OCI-LY1 (cell line): ENCODE measurements around the gene GALNTL6.

Experiments
- H2AFZ ChIP-seq: fragments of 200-600 bp; sonication (generic), shearing (Covaris generic); 2 replicates; pipeline ENCODE4 v1.6.0; 2014; ENCODE audit warnings: antibody characterized with exemption, mild to moderate bottlenecking, low read length
- H3F3A ChIP-seq: fragments of 200-600 bp; sonication (generic), shearing (Covaris generic); 2 replicates; pipeline ENCODE4 v1.6.0; 2014; ENCODE audit warnings: mild to moderate bottlenecking, antibody characterized with exemption, low read length, moderate library complexity; ENCODE audit not compliant: insufficient read depth
- H3K27ac ChIP-seq: fragments of 200-600 bp; sonication (generic); 2 replicates; pipeline ENCODE4 v1.5.1; 2014; ENCODE audit warnings: low read length, mixed run types, mild to moderate bottlenecking, low read depth; ENCODE audit not compliant: poor library complexity, severe bottlenecking
- H3K27me3 ChIP-seq: fragments of 200-600 bp; sonication (generic); 2 replicates; pipeline ENCODE4 v1.6.0; 2014; ENCODE audit warnings: antibody characterized with exemption, mild to moderate bottlenecking, low read length, moderate library complexity; ENCODE audit not compliant: insufficient read depth
- H3K36me3 ChIP-seq: fragments of 200-600 bp; sonication (generic); 2 replicates; pipeline ENCODE4 v1.6.1; 2014; ENCODE audit warnings: mild to moderate bottlenecking, antibody characterized with exemption, low read length, moderate library complexity, mixed read lengths; ENCODE audit not compliant: insufficient read depth
- H3K4me1 ChIP-seq: fragments of 200-600 bp; sonication (generic); 2 replicates; pipeline ENCODE4 v1.5.1; 2014; ENCODE audit warnings: mild to moderate bottlenecking, low read length, moderate library complexity; ENCODE audit not compliant: insufficient read depth, severe bottlenecking
- H3K4me2 ChIP-seq: fragments of 200-600 bp; sonication (generic), shearing (Covaris generic); 2 replicates; pipeline ENCODE4 v1.6.1; 2014; ENCODE audit warnings: low read length
- H3K4me3 ChIP-seq: fragments of 200-600 bp; sonication (generic); 2 replicates; pipeline ENCODE4 v1.5.1; 2014; ENCODE audit warnings: low read length, low read depth, mild to moderate bottlenecking, mixed read lengths; ENCODE audit not compliant: poor library complexity, severe bottlenecking
- H3K79me2 ChIP-seq: fragments of 200-600 bp; shearing (Covaris generic); 2 replicates; pipeline ENCODE4 v1.6.1; 2016; ENCODE audit warnings: mixed run types, low read length, mixed read lengths; ENCODE audit not compliant: insufficient read depth
- H3K9ac ChIP-seq: fragments of 200-600 bp; sonication (generic), shearing (Covaris generic); 2 replicates; pipeline ENCODE4 v1.6.1; 2014; ENCODE audit warnings: mild to moderate bottlenecking, low read length, mixed read lengths
- H3K9me2 ChIP-seq: fragments of 200-600 bp; sonication (generic), shearing (Covaris generic); 2 replicates; pipeline ENCODE4 v1.6.1; 2014; ENCODE audit warnings: low read depth, mild to moderate bottlenecking, low read length, mixed read lengths
- H3K9me3 ChIP-seq: fragments of 200-600 bp; shearing (Covaris generic); 2 replicates; pipeline ENCODE4 v1.6.1; 2014; ENCODE audit warnings: low read length, mixed read lengths
- H4K20me1 ChIP-seq: fragments of 200-600 bp; sonication (generic), shearing (Covaris generic); 2 replicates; pipeline ENCODE4 v1.6.0; 2016; ENCODE audit warnings: mild to moderate bottlenecking, low read length; ENCODE audit not compliant: insufficient read depth
- EZH2 ChIP-seq: fragments of 200-600 bp; sonication (generic), shearing (Covaris generic); IDR thresholded peaks from 2 replicates; pipeline ENCODE4 v1.8.0; 2017; ENCODE audit warnings: borderline replicate concordance, mixed run types, mild to moderate bottlenecking, antibody characterized with exemption, low read length, moderate library complexity, mixed read lengths
- TF ChIP-seq, protein P1 (sequence below): fragments of 200-600 bp; sonication (generic), shearing (Covaris generic); IDR thresholded peaks from 2 replicates; pipeline ENCODE4 v1.5.1; 2017; ENCODE audit warnings: mild to moderate bottlenecking, antibody characterized with exemption, low read length, moderate library complexity, mixed read lengths

GALNTL6 gene

DNA sequence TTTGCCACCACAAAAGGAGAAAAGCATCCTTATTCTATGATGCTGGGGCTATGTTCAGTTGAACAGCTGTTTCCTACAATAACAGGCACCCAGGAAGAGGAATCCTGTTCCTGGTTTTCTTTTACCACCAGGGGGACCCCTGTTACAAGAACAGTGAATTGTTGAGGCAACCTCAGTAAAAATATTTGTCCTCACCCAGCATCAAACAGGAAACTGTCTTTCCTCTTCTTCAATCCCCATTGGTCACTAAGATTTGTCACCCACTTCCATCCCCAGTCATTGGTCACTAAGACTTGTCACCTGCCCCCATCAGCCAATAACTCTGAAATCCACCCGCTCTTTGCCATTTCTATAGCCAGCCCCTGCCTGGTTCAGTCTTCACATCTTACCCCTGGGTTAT, 1211.9 kb downstream of the GALNTL6 start:
- Histone ChIP-seq H3K4me2 (no peak overlapping the region), H3K4me1 (no peaks in the 10 kb centered on the region)

DNA sequence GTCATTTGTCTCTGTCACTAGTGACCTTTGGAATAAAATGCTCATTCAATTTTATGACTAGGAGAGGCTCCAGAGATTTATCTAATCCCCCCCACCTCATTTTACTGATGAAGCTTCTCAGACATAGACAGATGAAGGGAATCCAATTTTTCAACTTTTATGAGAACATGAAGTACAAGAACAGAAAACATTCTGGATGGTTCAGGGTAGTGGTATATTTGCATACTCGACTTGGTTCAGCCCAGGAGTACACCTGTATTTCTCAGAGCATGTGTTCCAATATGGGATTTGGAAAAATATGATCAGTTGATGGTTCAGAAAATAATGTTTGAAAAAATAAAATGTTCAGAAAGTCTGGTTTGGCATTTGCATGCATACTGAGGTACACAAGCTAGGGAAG, 1224.0 kb downstream of the GALNTL6 start:
- Histone ChIP-seq H3K27ac (no peak overlapping the region), H2AFZ (no peak overlapping the region), H3K9ac (no peak overlapping the region), H3K4me2 (no peak overlapping the region), H3K4me1 (no peaks in the 10 kb centered on the region), H4K20me1 (no peaks in the 10 kb centered on the region), H3K36me3 (no peaks in the 10 kb centered on the region), H3K79me2 (no peaks in the 10 kb centered on the region), H3K27me3 (no peaks in the 10 kb centered on the region), H3K9me2 (no peaks in the 10 kb centered on the region), H3F3A (no peaks in the 10 kb centered on the region), H3K9me3 (no peaks in the 10 kb centered on the region), H3K4me3 (no peak overlapping the region)
- TF ChIP-seq, protein P1, sequence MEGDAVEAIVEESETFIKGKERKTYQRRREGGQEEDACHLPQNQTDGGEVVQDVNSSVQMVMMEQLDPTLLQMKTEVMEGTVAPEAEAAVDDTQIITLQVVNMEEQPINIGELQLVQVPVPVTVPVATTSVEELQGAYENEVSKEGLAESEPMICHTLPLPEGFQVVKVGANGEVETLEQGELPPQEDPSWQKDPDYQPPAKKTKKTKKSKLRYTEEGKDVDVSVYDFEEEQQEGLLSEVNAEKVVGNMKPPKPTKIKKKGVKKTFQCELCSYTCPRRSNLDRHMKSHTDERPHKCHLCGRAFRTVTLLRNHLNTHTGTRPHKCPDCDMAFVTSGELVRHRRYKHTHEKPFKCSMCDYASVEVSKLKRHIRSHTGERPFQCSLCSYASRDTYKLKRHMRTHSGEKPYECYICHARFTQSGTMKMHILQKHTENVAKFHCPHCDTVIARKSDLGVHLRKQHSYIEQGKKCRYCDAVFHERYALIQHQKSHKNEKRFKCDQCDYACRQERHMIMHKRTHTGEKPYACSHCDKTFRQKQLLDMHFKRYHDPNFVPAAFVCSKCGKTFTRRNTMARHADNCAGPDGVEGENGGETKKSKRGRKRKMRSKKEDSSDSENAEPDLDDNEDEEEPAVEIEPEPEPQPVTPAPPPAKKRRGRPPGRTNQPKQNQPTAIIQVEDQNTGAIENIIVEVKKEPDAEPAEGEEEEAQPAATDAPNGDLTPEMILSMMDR, result no peak
- no peak for TF ChIP-seq EZH2

More for the DNA sequence above, 1211.9 kb downstream of the GALNTL6 start:
- no peak overlapping the region for H3K4me3 ChIP-seq
- H3K79me2 ChIP-seq, result no peaks in the 10 kb centered on the region
- H3K9ac ChIP-seq, result no peak overlapping the region
- H3F3A ChIP-seq, result no peaks in the 10 kb centered on the region
- H2AFZ ChIP-seq, result no peak overlapping the region
- H3K27me3 ChIP-seq, result no peaks in the 10 kb centered on the region
- H3K9me3 ChIP-seq, result no peaks in the 10 kb centered on the region
- no peaks in the 10 kb centered on the region for H3K36me3 ChIP-seq
- no peaks in the 10 kb centered on the region for H4K20me1 ChIP-seq
- TF ChIP-seq EZH2, result no peak
- TF ChIP-seq, protein P1, result peak; percentile 86
- H3K27ac ChIP-seq, result no peak overlapping the region
- H3K9me2 ChIP-seq, result no peaks in the 10 kb centered on the region

DNA sequence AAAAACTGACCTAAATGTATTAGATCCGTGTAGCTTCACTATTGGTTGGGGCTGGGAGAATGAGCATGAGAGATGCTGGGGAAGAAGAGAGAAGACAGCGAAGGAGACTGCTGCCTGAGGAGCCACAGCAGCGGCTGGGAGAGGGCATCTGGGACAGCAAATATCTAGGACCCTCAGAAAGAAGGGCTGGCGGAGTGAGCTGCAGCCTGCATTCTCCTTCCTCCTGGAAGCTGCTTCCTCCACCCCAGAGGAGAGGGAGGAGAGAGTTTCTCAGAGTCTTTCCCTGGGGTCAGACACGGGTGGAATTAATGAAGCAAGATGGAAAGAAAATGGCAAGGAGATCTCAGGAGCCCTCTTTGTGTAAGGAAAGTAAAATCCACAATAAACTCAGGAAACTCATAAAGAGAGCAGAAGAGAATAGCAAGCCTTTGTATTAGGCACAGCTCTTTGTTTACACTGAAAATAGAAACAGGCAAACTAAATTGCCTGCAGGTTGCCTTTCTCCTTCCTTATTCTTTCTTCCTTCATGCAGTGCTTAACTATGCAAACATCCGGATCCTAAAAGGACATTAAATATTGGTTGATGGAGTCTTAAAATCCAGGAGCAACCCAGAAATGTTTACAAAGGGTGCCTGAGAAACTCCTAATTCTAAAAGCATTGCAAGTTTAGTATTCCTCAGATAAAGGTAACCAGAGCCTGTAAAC, 1225.1 kb downstream of the GALNTL6 start:
- TF ChIP-seq, protein P1, result no peak
- no peak for TF ChIP-seq EZH2
- Histone ChIP-seq H3K9ac (no peak overlapping the region), H3K4me3 (no peak overlapping the region), H3K27ac (no peak overlapping the region), H3K79me2 (no peaks in the 10 kb centered on the region), H3K9me3 (no peaks in the 10 kb centered on the region), H2AFZ (no peak overlapping the region), H3F3A (no peaks in the 10 kb centered on the region), H4K20me1 (no peaks in the 10 kb centered on the region), H3K9me2 (no peaks in the 10 kb centered on the region), H3K27me3 (no peaks in the 10 kb centered on the region), H3K36me3 (no peaks in the 10 kb centered on the region), H3K4me1 (no peaks in the 10 kb centered on the region), H3K4me2 (no peak overlapping the region)
